OCI-LY3 (cell line): ENCODE results near the gene NHEJ1.

Experiments used
- EZH2phosphoT487 ChIP-seq: fragments of 200-600 bp; shearing (Covaris generic); IDR thresholded peaks from 2 replicates; pipeline ENCODE4 v1.6.1; 2018; ENCODE audit warnings: antibody characterized with exemption, mixed run types, low read depth
- TF ChIP-seq, protein P1 (sequence below): fragments of 200-600, 300-600 bp; sonication (generic); IDR thresholded peaks from 2 replicates; pipeline ENCODE4 v1.5.1; 2014; ENCODE audit warnings: antibody characterized with exemption, low read length, low read depth

DNA sequence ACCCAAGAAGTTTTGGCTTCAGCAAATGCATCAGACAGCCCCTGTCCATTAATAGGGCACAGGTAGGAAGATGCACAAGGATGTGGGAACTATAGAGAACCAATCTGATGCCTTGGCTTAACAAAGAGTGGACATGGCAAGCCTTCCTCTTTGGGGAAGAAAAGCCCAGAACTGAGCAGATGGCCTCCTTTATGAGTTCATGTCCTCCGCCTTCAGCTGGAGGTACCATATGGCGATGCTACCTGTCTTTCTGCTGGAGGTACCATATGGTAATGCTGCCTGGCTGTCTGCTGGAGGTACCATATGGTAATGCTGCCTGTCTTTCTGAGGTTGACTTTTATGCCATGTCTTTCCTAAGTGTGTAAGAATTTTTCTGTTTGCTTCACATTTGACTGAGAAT lies 23.5 kb upstream of the NHEJ1 start:
- TF ChIP-seq, protein P1, sequence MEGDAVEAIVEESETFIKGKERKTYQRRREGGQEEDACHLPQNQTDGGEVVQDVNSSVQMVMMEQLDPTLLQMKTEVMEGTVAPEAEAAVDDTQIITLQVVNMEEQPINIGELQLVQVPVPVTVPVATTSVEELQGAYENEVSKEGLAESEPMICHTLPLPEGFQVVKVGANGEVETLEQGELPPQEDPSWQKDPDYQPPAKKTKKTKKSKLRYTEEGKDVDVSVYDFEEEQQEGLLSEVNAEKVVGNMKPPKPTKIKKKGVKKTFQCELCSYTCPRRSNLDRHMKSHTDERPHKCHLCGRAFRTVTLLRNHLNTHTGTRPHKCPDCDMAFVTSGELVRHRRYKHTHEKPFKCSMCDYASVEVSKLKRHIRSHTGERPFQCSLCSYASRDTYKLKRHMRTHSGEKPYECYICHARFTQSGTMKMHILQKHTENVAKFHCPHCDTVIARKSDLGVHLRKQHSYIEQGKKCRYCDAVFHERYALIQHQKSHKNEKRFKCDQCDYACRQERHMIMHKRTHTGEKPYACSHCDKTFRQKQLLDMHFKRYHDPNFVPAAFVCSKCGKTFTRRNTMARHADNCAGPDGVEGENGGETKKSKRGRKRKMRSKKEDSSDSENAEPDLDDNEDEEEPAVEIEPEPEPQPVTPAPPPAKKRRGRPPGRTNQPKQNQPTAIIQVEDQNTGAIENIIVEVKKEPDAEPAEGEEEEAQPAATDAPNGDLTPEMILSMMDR: no peak
- TF ChIP-seq EZH2phosphoT487: no peak
